Small intestine (tissue), 7 donors: Measurements from ENCODE around the gene SAXO1. TPM values are rescaled to one million over a fixed set of nuclear protein-coding genes. Genes with fewer than 3 reads are reported as not detected.

Source experiments
- DNase-seq, 2 donors: peaks; one replicate each; pipeline versions ENCODE4 v3.0.0 to v3.0.0-alpha.2; 2013
- FAIRE-seq: peaks from 2 replicates; lab custom pipeline; 2012; peaks lifted over from hg19 to GRCh38; lab: Jason Lieb, UNC
- H3K27ac ChIP-seq, 3 donors: one replicate each; pipeline ENCODE4 v1.5.1; 2013; ENCODE audit warnings: low read length in 2 of 3, mild to moderate bottlenecking in 2 of 3, control low read depth in 1 of 3, inconsistent platforms in 1 of 3, low read depth in 1 of 3, moderate library complexity in 1 of 3
- H3K27me3 ChIP-seq, 3 donors: one replicate each; pipeline ENCODE4 v1.6.1; 2013; ENCODE audit warnings: low read length in 3 of 3, inconsistent platforms in 1 of 3; ENCODE audit not compliant: control insufficient read depth in 3 of 3, insufficient read depth in 3 of 3
- H3K36me3 ChIP-seq, 3 donors: one replicate each; pipeline ENCODE4 v1.6.1; 2013; ENCODE audit warnings: low read length in 3 of 3, inconsistent platforms in 1 of 3, low read depth in 1 of 3, mild to moderate bottlenecking in 1 of 3, moderate library complexity in 1 of 3; ENCODE audit not compliant: control insufficient read depth in 3 of 3, insufficient read depth in 2 of 3
- H3K4me1 ChIP-seq, 3 donors: one replicate each; pipeline ENCODE4 v1.6.1; 2013; ENCODE audit warnings: low read length in 2 of 3, inconsistent platforms in 1 of 3, low read depth in 1 of 3, mild to moderate bottlenecking in 1 of 3, moderate library complexity in 1 of 3; ENCODE audit not compliant: control insufficient read depth in 3 of 3, insufficient read depth in 2 of 3
- H3K4me3 ChIP-seq, 3 donors: one replicate each; pipeline ENCODE4 v1.5.1; 2013; ENCODE audit warnings: low read length in 3 of 3, control low read depth in 1 of 3, inconsistent platforms in 1 of 3, low read depth in 1 of 3, mild to moderate bottlenecking in 1 of 3, moderate library complexity in 1 of 3
- H3K9me3 ChIP-seq, 2 donors: one replicate each; pipeline ENCODE4 v1.6.1; 2013; ENCODE audit warnings: low read depth in 1 of 2, low read length in 1 of 2; ENCODE audit not compliant: control insufficient read depth in 2 of 2, insufficient read depth in 1 of 2
- WGBS, 3 donors: extraction: QIAGEN DNeasy Blood & Tissue Kit; methylation state at CpG; one replicate each; pipeline ENCODE4 v1.1.7; 2013; 5-methylcytosine and 5-hydroxymethylcytosine counted together
- polyA plus RNA-seq, 4 donors: library from polyadenylated mRNA; stranded (reverse) in 3 of 4; unstranded in 1 of 4; fragments of 200-250 nt in 3 of 4; fragments of 120-200 nt in 1 of 4; gene quantifications; one replicate each; pipeline versions ENCODE4 v1.2.1 to v1.2.3, GENCODE V29; 2013
- donor health status: healthy with polysubstance abuse.
- donor health status: control.
- donor health status: control.
- donor health status: Bipolar disorder and iron deficiency.
- donor health status: healthy.

Gene SAXO1
- polyA plus RNA-seq, 4 donors = 0.01 TPM; not detected in 2

DNA sequence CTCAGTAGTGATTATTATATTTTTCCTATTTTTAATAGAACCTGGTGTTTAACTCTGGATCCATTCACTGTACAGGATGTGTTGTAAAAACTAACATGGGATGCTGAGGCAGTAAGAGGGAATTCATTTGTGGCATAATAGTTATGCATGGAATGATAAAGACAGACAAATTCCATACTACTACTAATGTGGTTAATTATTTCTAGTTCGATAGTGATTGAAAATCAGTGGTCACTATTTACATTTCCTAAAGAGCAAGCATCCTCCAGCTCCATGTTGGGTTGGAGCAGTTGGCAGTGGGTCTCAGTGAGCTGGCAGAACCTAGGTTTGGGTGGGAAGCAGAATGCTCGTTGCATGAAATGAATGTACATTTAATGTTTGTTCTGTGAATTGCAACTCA is 122.6 kb downstream of the SAXO1 start:
- H3K27ac ChIP-seq = no peak overlapping the region
- H3K4me1 ChIP-seq = no peaks in the 10 kb centered on the region
- DNase-seq (no peak), FAIRE-seq (no peak)
- H3K36me3 ChIP-seq = no peaks in the 10 kb centered on the region
- peaks cover 0 to 6% (median 0%) of the 10 kb centered on the region in 3 donors for H3K27me3 ChIP-seq
- H3K9me3 ChIP-seq = no peaks in the 10 kb centered on the region
- 53 to 59% (median 56%) methylated on average over 2 of the region's 2 CpGs for WGBS, 3 donors
- no peak overlapping the region for H3K4me3 ChIP-seq

- Histone ChIP-seq H3K27me3 (peaks cover 0 to 6% (median 0%) of the 10 kb centered on the region in 3 donors), H3K27ac (no peak overlapping the region), H3K9me3 (no peaks in the 10 kb centered on the region), H3K4me1 (no peaks in the 10 kb centered on the region), H3K4me3 (no peak overlapping the region), H3K36me3 (no peaks in the 10 kb centered on the region)
- DNase-seq (no peak), FAIRE-seq (no peak)
- WGBS, 3 donors = 75 to 78% (median 78%) methylated on average over 17 of the region's 17 CpGs
Observed at GRCh38 chr9:18909140-18910018, 123.6 kb downstream of the SAXO1 start.

- H3K9me3 ChIP-seq = no peaks in the 10 kb centered on the region
- 82 to 84% (median 84%) methylated on average over 15 of the region's 15 CpGs for WGBS, 3 donors
- H3K27ac ChIP-seq = no peak overlapping the region
- no peak overlapping the region for H3K4me3 ChIP-seq
- H3K27me3 ChIP-seq = peaks cover 0 to 6% (median 0%) of the 10 kb centered on the region in 3 donors
- no peaks in the 10 kb centered on the region for H3K4me1 ChIP-seq
- DNase-seq (no peak), FAIRE-seq (no peak)
- H3K36me3 ChIP-seq = no peaks in the 10 kb centered on the region
Observed at GRCh38 chr9:18907927-18908625, 124.9 kb downstream of the SAXO1 start.

DNA sequence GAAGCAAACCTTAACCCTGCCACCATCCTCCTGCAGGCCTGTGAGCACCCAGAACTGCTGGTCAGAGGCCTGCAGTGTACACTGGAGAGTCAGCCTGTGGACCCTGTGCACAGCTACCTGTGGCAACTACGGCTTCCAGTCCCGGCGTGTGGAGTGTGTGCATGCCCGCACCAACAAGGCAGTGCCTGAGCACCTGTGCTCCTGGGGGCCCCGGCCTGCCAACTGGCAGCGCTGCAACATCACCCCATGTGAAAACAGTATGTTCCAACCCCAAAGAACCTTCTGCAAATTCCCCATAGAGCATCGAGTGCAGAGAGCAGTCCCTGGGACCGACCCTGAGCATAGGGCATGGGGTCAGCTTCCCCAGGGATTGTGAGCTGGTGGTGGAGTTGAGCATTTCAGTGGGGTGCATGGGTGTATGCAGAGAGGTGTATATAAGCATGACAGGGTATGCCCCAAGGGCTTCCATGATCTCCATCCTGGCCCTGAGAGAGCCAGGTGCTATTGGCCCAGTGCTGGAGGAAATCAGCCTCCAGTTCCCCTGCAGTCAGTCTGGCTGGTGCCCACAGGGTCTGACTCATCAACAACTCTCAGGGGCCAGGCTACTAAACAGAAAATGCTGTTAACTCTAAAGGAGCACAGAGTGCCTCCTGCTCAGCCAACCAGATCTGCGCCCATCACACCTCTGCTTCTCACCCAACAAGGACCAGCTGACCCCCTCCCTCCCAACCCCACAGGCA is 126.2 kb downstream of the SAXO1 start:
- FAIRE-seq (no peak), DNase-seq (no peak)
- peaks cover 0 to 6% (median 0%) of the 10 kb centered on the region in 3 donors for H3K27me3 ChIP-seq
- 92 to 95% (median 94%) methylated on average over 9 of the region's 9 CpGs for WGBS, 3 donors
- H3K4me1 ChIP-seq = no peaks in the 10 kb centered on the region
- no peak overlapping the region for H3K27ac ChIP-seq
- no peaks in the 10 kb centered on the region for H3K9me3 ChIP-seq
- no peak overlapping the region for H3K4me3 ChIP-seq
- no peaks in the 10 kb centered on the region for H3K36me3 ChIP-seq

GRCh38 chr9:18905883-18906629 is 127.0 kb downstream of the SAXO1 start:
- no peak overlapping the region for H3K27ac ChIP-seq
- no peak for DNase-seq
- H3K4me3 ChIP-seq = no peak overlapping the region
- 87 to 92% (median 88%) methylated on average over 9 of the region's 9 CpGs for WGBS, 3 donors
- no peaks in the 10 kb centered on the region for H3K36me3 ChIP-seq
- no peaks in the 10 kb centered on the region for H3K4me1 ChIP-seq
- no peaks in the 10 kb centered on the region for H3K9me3 ChIP-seq
- H3K27me3 ChIP-seq = peaks cover 0 to 6% (median 0%) of the 10 kb centered on the region in 3 donors
- no peak for FAIRE-seq

DNA sequence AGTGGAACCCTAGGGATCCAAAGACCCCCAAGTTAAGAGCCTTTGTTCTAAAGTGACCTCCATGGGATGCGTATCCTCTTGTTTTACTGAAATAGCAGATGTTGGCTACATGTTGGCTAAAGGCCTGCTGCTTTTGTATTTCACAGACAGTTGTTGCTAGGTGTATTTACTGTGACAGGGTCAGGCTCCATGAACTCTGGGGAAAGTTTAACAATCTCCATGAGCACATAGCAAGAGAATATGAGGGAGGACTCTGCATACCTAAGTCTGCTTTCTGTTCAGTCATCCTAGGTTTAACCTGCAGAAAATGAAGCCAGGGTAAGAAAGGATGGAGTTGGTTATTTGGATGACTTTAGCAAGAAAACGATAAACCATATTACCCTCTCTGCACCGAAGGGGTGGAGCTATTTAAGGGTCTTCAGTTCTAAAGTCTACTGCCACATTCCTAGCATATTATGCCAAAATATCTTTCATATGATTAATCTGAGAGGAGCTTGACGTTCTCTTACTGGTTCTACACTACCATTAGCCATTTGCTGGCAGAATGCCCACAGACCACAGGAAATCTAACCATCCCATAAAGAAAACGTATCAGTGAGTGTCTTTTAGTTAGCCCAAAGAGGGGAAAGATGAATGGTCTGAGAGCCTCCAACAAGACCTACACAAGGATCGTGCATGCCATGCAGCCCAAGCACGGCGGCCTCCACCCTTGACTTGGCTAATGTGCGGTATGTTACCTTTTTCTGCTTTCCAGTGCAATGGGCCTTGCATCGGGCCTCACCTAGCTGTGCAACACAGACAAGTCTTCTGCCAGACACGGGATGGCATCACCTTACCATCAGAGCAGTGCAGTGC is 127.8 kb downstream of the SAXO1 start:
- Histone ChIP-seq H3K9me3 (no peaks in the 10 kb centered on the region), H3K4me3 (no peak overlapping the region), H3K4me1 (no peaks in the 10 kb centered on the region), H3K27ac (no peak overlapping the region), H3K27me3 (peaks cover 0 to 6% (median 0%) of the 10 kb centered on the region in 3 donors), H3K36me3 (no peaks in the 10 kb centered on the region)
- DNase-seq (no peak), FAIRE-seq (no peak)
- WGBS, 3 donors = 88 to 91% (median 90%) methylated on average over 11 of the region's 11 CpGs

DNA sequence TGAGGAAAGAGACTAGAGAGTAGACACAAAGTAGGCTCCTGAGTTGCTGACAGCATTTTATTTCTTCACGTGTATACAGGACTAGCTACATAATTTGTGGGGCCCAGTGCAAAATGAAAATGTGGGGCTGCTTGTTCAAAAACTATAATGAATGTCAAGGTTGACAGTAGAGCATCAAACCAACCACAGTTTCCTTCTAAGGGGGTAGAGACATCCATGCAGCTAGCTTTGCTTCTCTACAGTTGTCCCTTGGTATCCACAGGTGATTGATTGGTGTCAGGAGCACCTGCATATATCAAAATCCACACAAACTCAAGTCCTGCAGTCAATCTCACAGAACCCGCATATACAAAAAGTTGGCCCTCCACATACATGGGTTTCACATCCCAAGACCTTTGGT is 129.6 kb downstream of the SAXO1 start:
- no peaks in the 10 kb centered on the region for H3K9me3 ChIP-seq
- H3K27ac ChIP-seq = no peak overlapping the region
- no peaks in the 10 kb centered on the region for H3K36me3 ChIP-seq
- DNase-seq (no peak), FAIRE-seq (no peak)
- H3K4me3 ChIP-seq = no peak overlapping the region
- H3K27me3 ChIP-seq = no peaks in the 10 kb centered on the region
- H3K4me1 ChIP-seq = no peaks in the 10 kb centered on the region
- WGBS, 3 donors = 80 to 90% (median 90%) methylated on average over 2 of the region's 2 CpGs
